ENCODE data around the gene C1orf210. TPM values are rescaled to one million over a fixed set of nuclear protein-coding genes. Genes with fewer than 3 reads are reported as not detected.

C1orf210 gene
- total RNA-seq, 1 experiment from 2014 or later: 1.5 TPM

- Histone ChIP-seq H3K4me3 (ENCODE audit: insufficient read depth, low read depth, low read length) (no peak overlapping the region), H3K27me3 (ENCODE audit: control insufficient read depth, insufficient read depth, low read length) (no peaks in the 10 kb centered on the region; the same call in 1 of the 2 replicates), H3K36me3 (replicated peaks; ENCODE audit: control insufficient read depth, insufficient read depth, low read length) (peaks cover under 1% of the 10 kb centered on the region; the same call in 1 of the 2 replicates)
- DNase-seq: no peak
Observed at GRCh38 chr1:43277116-43277876, 8.1 kb downstream of the C1orf210 start.

DNA sequence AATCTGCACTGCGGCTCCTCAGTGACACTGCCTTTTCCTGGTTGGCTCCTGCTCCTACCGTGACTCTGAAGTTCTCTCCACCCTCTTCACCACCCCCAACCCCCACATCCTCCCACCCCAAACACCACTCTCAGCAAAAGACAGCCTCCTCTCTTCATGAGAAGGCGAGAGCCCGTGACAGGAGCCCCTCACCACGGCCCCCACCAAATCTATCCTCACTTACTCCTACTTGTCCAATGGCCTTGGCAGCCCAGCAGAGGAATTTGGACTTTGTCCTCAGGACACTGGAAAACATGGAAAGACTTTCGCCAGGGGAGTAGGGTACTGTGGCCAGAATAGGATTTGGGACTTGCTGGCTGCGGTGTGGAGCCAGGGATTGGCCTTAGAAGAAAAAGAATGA lies 8.7 kb downstream of the C1orf210 start:
- no peak overlapping the region for H3K4me3 ChIP-seq (ENCODE audit: insufficient read depth, low read depth, low read length)
- no peaks in the 10 kb centered on the region; the same call in 1 of the 2 replicates for H3K27me3 ChIP-seq (ENCODE audit: control insufficient read depth, insufficient read depth, low read length)
- no peak for DNase-seq
- H3K36me3 ChIP-seq (replicated peaks; ENCODE audit: control insufficient read depth, insufficient read depth, low read length): peaks cover 2% of the 10 kb centered on the region; the same call in 1 of the 2 replicates

DNA sequence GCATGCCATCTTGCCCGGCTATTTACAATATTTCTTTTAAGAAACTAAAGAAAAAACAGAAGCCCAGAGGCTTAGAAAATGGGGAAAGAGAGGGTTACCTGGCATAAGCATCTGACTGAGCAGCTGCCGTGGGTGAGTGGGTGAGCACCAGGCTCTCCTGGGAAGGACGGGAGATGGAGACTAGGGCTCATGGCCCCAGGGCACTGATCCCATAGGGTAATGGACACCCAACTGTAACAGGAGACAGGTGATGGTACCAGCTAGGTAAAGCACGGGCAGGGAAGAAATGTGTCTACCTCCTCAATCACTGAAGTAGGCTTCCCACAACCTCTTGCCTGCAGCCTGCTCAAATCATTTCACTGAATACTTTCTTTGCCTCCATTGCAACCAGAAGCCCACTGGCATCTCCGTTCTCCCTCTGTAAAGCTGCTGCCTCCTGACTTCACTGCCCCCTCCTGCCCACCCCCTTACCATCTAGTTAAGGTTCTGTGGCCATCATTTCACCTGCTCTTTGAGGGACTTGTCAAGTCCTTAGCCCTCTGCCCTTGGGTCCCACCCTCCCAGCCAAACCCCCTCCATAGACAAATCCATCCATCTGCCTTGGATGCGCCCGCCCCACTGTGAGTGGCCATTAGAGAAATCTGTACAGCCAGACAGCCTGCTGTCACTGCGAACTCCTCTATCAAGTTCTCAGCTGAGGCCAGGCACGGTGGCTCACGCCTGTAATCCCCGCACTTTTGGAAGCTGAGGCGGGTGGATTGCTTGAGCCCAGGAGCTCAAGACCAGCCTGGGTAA lies 9.4 kb downstream of the C1orf210 start:
- peaks cover 3% of the 10 kb centered on the region; the same call in 1 of the 2 replicates for H3K36me3 ChIP-seq (replicated peaks; ENCODE audit: control insufficient read depth, insufficient read depth, low read length)
- H3K27me3 ChIP-seq (ENCODE audit: control insufficient read depth, insufficient read depth, low read length): no peaks in the 10 kb centered on the region; the same call in 1 of the 2 replicates
- H3K4me3 ChIP-seq (ENCODE audit: insufficient read depth, low read depth, low read length): no peak overlapping the region
- no peak for DNase-seq

DNA sequence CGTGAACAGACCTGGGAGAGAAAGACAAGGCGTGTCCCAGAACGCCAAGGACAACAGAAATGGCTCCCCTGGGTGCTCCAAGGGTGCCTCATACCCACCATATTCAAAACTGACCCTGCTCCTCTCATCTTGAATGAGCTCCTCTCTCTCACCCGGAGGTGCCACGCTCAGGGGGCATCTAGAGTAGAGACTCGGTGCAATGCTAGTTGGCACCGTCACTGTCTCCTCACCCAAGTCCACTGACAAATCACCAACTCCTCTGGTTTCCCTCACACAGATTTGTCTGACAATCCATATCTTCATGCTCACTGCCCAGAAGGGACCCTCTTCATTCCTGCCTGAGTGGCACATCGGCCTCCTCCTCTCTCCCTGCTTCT lies 10.6 kb downstream of the C1orf210 start:
- Histone ChIP-seq H3K27me3 (ENCODE audit: control insufficient read depth, insufficient read depth, low read length) (no peaks in the 10 kb centered on the region; the same call in 1 of the 2 replicates), H3K36me3 (replicated peaks; ENCODE audit: control insufficient read depth, insufficient read depth, low read length) (peaks cover 3% of the 10 kb centered on the region; the same call in 1 of the 2 replicates), H3K4me3 (ENCODE audit: insufficient read depth, low read depth, low read length) (no peak overlapping the region)
- no peak for DNase-seq

DNA sequence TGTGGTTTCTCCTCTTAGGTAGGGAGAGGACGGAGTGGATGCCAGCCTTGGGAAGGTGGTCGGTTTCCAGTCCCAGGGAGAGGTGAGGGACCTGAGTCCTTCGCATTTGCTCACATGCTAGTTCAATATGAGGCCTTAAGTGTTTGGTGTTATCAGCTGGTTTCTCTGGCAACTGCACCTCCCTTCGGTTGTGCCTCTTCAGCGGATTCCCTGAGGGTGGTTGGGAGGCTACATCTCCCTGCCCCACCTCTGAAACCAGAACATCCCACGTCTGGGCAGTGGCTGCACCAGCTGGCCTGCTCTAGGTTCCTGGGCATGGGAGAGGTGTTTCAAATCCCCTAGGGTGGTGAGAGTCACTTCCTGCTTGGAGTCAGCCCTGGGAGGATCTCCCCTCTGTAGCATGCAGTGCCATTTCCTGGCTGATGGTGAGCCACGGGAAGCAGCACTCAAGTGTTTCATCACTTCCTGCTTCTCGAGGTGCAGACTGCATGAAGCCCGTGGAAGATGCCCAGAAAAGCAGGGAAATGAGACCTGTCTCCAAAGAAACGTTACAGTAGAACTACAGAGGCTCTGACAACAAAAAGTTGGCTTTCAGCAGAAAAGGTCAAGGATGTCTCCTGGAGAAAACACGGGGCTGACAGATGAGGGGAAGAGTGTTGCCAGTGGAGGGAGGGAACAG lies 11.1 kb downstream of the C1orf210 start:
- H3K27me3 ChIP-seq (ENCODE audit: control insufficient read depth, insufficient read depth, low read length): no peaks in the 10 kb centered on the region; the same call in 1 of the 2 replicates
- peaks cover 3% of the 10 kb centered on the region; the same call in 1 of the 2 replicates for H3K36me3 ChIP-seq (replicated peaks; ENCODE audit: control insufficient read depth, insufficient read depth, low read length)
- no peak overlapping the region for H3K4me3 ChIP-seq (ENCODE audit: insufficient read depth, low read depth, low read length)
- DNase-seq: no peak

GRCh38 chr1:43273708-43274107 lies 11.7 kb downstream of the C1orf210 start:
- Histone ChIP-seq H3K4me3 (ENCODE audit: insufficient read depth, low read depth, low read length) (no peak overlapping the region), H3K36me3 (replicated peaks; ENCODE audit: control insufficient read depth, insufficient read depth, low read length) (peaks cover 3% of the 10 kb centered on the region; the same call in 1 of the 2 replicates), H3K27me3 (ENCODE audit: control insufficient read depth, insufficient read depth, low read length) (no peaks in the 10 kb centered on the region; the same call in 1 of the 2 replicates)
- DNase-seq: no peak

DNA sequence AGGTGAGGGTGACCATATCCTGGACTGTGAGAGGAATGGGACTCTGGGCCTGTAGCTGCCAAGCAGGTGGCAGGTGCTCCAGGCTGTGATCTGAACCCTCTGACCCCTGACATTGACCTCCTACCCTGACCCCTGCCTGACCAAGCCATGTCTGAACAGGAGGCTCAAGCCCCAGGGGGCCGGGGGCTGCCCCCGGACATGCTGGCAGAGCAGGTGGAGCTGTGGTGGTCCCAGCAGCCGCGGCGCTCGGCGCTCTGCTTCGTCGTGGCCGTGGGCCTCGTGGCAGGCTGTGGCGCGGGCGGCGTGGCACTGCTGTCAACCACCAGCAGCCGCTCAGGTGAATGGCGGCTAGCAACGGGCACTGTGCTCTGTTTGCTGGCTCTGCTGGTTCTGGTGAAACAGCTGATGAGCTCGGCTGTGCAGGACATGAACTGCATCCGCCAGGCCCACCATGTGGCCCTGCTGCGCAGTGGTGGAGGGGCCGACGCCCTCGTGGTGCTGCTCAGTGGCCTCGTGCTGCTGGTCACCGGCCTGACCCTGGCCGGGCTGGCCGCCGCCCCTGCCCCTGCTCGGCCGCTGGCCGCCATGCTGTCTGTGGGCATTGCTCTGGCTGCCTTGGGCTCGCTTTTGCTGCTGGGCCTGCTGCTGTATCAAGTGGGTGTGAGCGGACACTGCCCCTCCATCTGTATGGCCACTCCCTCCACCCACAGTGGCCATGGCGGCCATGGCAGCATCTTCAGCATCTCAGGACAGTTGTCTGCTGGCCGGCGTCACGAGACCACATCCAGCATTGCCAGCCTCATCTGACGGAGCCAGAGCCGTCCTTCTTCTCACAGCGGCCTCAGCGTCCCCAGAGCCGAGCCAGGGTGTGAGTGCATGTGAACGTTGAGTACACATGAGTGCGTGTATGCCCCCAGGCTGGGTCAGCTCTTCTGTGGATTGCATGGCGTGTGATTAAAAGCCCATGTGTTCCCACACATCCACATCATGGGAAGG lies 12.5 kb downstream of the C1orf210 start:
- no peak for DNase-seq
- Histone ChIP-seq H3K27me3 (ENCODE audit: control insufficient read depth, insufficient read depth, low read length) (no peaks in the 10 kb centered on the region; the same call in 1 of the 2 replicates), H3K36me3 (replicated peaks; ENCODE audit: control insufficient read depth, insufficient read depth, low read length) (peaks cover 3% of the 10 kb centered on the region; the same call in 1 of the 2 replicates), H3K4me3 (ENCODE audit: insufficient read depth, low read depth, low read length) (no peak overlapping the region)

GRCh38 chr1:43272161-43272560 lies 13.2 kb downstream of the C1orf210 start:
- no peak for DNase-seq
- Histone ChIP-seq H3K4me3 (ENCODE audit: insufficient read depth, low read depth, low read length) (no peak overlapping the region), H3K27me3 (ENCODE audit: control insufficient read depth, insufficient read depth, low read length) (no peaks in the 10 kb centered on the region; the same call in 1 of the 2 replicates), H3K36me3 (replicated peaks; ENCODE audit: control insufficient read depth, insufficient read depth, low read length) (peaks cover 3% of the 10 kb centered on the region; the same call in 1 of the 2 replicates)

DNA sequence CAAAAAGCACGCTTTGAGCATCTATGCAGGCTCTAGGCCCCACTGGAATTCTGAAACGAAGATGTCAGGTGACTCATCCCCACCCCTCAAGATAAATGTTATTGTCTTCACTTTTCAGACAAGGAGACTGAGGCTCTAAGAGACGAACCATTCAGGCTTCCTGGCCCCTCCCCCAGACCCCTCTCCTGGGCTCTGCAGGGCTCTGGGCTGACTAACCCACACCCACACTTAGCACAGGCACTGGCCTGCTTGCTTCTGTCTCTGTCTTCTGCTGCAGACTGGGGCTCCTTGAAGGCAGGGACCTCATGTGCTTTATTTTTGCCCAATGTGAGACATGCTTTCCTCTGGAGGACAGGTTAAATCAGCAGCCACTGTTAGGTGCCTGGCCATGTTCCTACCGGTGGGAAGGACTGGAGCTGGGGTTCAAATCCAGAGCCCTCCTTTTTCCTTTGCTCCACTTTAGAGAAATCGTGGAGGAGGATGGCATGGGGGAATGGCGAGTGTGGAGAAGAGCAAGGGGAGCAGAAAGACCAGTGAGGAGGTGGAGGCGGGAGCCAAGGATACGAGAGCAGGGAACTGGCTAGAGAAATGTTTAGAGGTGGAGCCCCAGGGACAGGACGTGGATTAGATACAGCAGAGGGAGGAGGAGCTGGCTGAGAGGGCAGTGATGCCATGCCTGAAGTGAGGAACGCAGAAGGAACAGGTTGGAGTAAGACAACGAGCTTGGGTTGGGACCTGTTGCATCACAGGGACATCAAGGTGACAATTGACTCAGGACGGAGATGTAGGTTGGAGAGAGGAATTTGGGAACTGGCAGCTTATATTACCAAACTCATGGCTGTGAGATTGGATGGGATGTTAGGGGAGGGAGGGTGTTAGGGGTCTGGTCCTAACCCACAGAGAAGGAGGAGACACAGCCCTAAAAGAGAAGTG lies 13.9 kb downstream of the C1orf210 start:
- Histone ChIP-seq H3K36me3 (replicated peaks; ENCODE audit: control insufficient read depth, insufficient read depth, low read length) (peaks cover 3% of the 10 kb centered on the region; the same call in 1 of the 2 replicates), H3K27me3 (ENCODE audit: control insufficient read depth, insufficient read depth, low read length) (no peaks in the 10 kb centered on the region; the same call in 1 of the 2 replicates), H3K4me3 (ENCODE audit: insufficient read depth, low read depth, low read length) (peak overlapping the region; percentile 55)
- peak; percentile 79 for DNase-seq

GRCh38 chr1:43270421-43271095 lies 14.8 kb downstream of the C1orf210 start:
- H3K36me3 ChIP-seq (replicated peaks; ENCODE audit: control insufficient read depth, insufficient read depth, low read length): peaks cover 3% of the 10 kb centered on the region; the same call in 1 of the 2 replicates
- peak overlapping the region; percentile 55 for H3K4me3 ChIP-seq (ENCODE audit: insufficient read depth, low read depth, low read length)
- H3K27me3 ChIP-seq (ENCODE audit: control insufficient read depth, insufficient read depth, low read length): no peaks in the 10 kb centered on the region; the same call in 1 of the 2 replicates
- peak; percentile 96 for DNase-seq

DNA sequence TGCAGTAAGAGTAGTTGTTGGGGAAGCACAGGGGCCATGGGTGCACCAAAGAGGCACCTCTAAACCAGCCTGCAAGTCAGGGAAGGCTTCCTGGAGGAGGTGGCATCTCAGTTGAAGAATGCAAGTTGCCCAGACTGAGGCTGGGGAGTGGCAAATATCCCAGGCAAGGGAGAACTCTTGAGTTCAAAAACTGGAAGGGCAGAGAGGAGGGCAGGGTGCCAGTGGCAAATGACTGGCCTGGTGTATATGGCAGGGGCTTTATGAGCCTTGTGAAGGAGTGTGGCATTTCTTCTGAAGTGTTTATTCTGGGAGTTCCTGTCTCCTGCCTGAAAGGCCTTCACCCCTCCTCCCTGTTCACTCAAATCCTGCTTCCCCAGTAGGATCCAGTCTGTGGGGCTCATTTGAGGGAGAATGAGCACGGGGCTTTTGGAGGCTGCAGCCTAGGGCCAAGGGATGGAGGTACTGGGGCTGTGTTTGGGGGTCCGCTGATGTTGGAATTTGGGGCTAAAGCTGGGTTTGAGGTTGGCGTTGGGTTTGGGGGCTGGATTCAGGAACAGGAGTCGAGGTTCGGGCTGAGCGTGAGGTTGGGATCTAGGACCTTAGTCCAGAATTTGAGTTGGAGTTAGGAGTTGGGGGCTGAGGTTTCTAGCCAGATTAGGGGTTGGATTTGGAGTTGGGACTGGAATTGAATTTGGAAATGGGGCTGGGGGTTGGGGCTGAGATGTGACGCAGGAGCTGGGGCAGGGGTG lies 15.6 kb downstream of the C1orf210 start, which contains the start of gene TMEM125:
Gene TMEM125 (plus strand): TSS at position 357 of the 749 bp plus-strand sequence. CDS start 2,740 bp downstream, outside the sequence.
- Histone ChIP-seq H3K36me3 (replicated peaks; ENCODE audit: control insufficient read depth, insufficient read depth, low read length) (peaks cover 3% of the 10 kb centered on the region; the same call in 1 of the 2 replicates), H3K27me3 (ENCODE audit: control insufficient read depth, insufficient read depth, low read length) (no peaks in the 10 kb centered on the region; the same call in 1 of the 2 replicates), H3K4me3 (ENCODE audit: insufficient read depth, low read depth, low read length) (peak within 1 kb of the TSS; percentile 55)
- DNase-seq: no peak
